Memory B cell (primary cell): ENCODE results near the gene RASA3.

ENCODE experiments used
- ATAC-seq: fragments of 150-1000 bp; cut with Tn5 transposase; 2 replicates; pipeline ENCODE4 v1.10.0; 2021; ENCODE audit warnings: low read depth, mild to moderate bottlenecking, moderate library complexity
- DNase-seq, 2 donors: peaks; one replicate each; pipeline ENCODE4 v3.0.0; 2022; ENCODE audit warnings: low spot score in 2 of 2
- H3K27ac Mint-ChIP-seq: one replicate; pipeline ENCODE4 v1.8.0; 2022; ENCODE audit warnings: mild to moderate bottlenecking, moderate library complexity, mixed read lengths
- H3K27me3 Mint-ChIP-seq: one replicate; pipeline ENCODE4 v1.8.0; 2022; ENCODE audit warnings: mixed read lengths
- H3K36me3 Mint-ChIP-seq: one replicate; pipeline ENCODE4 v1.8.0; 2022; ENCODE audit warnings: mild to moderate bottlenecking, mixed read lengths
- H3K4me1 Mint-ChIP-seq: one replicate; pipeline ENCODE4 v1.8.0; 2022; ENCODE audit warnings: mixed read lengths
- H3K4me3 Mint-ChIP-seq: one replicate; pipeline ENCODE4 v1.8.0; 2022; ENCODE audit warnings: mild to moderate bottlenecking, moderate library complexity, mixed read lengths
- H3K9me3 Mint-ChIP-seq: one replicate; pipeline ENCODE4 v1.8.0; 2022; ENCODE audit warnings: mixed read lengths

RASA3 gene

GRCh38 chr13:114096031-114096485 lies 36.4 kb downstream of the RASA3 start:
- ATAC-seq: no peak
- Mint-ChIP-seq H3K4me1 (peaks cover 44% of the 10 kb centered on the region), H3K27ac (peak overlapping the region; percentile 38), H3K27me3 (no peaks in the 10 kb centered on the region), H3K4me3 (no peak overlapping the region), H3K36me3 (peaks cover 29% of the 10 kb centered on the region), H3K9me3 (peaks cover 12% of the 10 kb centered on the region)
- no peak for DNase-seq

- Mint-ChIP-seq H3K9me3 (peaks cover 12% of the 10 kb centered on the region), H3K27me3 (no peaks in the 10 kb centered on the region), H3K27ac (peak overlapping the region; percentile 38), H3K36me3 (peaks cover 29% of the 10 kb centered on the region), H3K4me3 (no peak overlapping the region), H3K4me1 (peaks cover 46% of the 10 kb centered on the region)
- DNase-seq: no peak
- ATAC-seq: no peak
Measured at GRCh38 chr13:114095486-114095885, 36.9 kb downstream of the RASA3 start.

- ATAC-seq: no peak
- no peaks in the 10 kb centered on the region for H3K27me3 Mint-ChIP-seq
- H3K4me1 Mint-ChIP-seq: peaks cover 41% of the 10 kb centered on the region
- no peak overlapping the region for H3K4me3 Mint-ChIP-seq
- peaks cover 12% of the 10 kb centered on the region for H3K9me3 Mint-ChIP-seq
- H3K27ac Mint-ChIP-seq: no peak overlapping the region
- DNase-seq: no peak
- peaks cover 32% of the 10 kb centered on the region for H3K36me3 Mint-ChIP-seq
Measured at GRCh38 chr13:114093118-114093517, 39.3 kb downstream of the RASA3 start.

DNA sequence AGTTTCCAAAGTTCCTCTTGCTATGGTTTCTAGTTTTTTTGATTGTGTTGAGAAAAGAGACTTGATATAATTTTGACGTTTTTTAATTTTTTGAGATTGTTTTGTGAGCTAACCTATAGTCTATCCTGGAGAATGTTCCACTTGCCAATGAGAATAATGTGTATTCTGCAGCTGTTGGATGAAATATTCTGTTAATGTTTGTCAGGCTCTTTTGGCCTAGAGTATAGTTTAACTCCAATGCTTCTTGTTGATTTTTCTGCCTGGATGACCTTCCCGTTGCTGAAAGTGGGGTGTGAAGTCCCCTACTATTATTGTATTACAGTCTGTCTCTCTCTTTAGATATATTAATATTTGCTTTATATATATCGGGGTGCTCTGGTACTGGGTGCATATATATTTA lies 40.0 kb downstream of the RASA3 start:
- no peak for DNase-seq
- Mint-ChIP-seq H3K4me1 (peaks cover 39% of the 10 kb centered on the region), H3K36me3 (peaks cover 32% of the 10 kb centered on the region), H3K27me3 (no peaks in the 10 kb centered on the region), H3K27ac (no peak overlapping the region), H3K4me3 (no peak overlapping the region), H3K9me3 (peaks cover 12% of the 10 kb centered on the region)
- ATAC-seq: no peak

DNA sequence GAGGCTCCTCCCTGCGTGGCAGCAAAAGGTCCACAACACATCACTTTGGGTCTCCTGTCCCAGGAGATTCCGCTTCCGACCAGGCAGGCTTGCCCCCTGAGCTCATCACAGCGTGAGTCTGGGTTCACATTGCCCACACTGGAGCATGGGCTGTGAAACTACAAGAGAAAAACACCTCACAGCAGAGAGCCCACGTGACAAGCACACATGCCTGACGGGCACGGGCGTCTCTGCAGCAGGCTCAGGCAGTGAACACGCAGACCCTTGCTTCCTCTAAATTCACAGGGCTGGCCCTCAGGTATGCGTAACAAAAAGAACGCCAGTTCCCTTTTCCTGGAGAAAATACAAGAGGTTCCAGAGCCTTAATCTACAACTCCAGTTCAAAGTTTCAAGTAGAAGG lies 41.9 kb downstream of the RASA3 start:
- Mint-ChIP-seq H3K27me3 (no peaks in the 10 kb centered on the region), H3K4me1 (peaks cover 28% of the 10 kb centered on the region), H3K9me3 (peaks cover 12% of the 10 kb centered on the region), H3K27ac (peak overlapping the region; percentile 91), H3K36me3 (peaks cover 29% of the 10 kb centered on the region), H3K4me3 (peak overlapping the region; percentile 61)
- ATAC-seq (peak; percentile 99), DNase-seq (peak in 1 of 2 donors; percentile 34)

GRCh38 chr13:114089751-114090400 lies 42.5 kb downstream of the RASA3 start:
- peaks cover 12% of the 10 kb centered on the region for H3K9me3 Mint-ChIP-seq
- H3K36me3 Mint-ChIP-seq: peaks cover 29% of the 10 kb centered on the region
- ATAC-seq (no peak), DNase-seq (no peak)
- peaks cover 24% of the 10 kb centered on the region for H3K4me1 Mint-ChIP-seq
- peak overlapping the region; percentile 91 for H3K27ac Mint-ChIP-seq
- H3K27me3 Mint-ChIP-seq: no peaks in the 10 kb centered on the region
- H3K4me3 Mint-ChIP-seq: no peak overlapping the region

GRCh38 chr13:114089341-114089740 lies 43.1 kb downstream of the RASA3 start:
- H3K27ac Mint-ChIP-seq: peak overlapping the region; percentile 56
- no peak for DNase-seq
- peaks cover 29% of the 10 kb centered on the region for H3K36me3 Mint-ChIP-seq
- no peak for ATAC-seq
- peaks cover 24% of the 10 kb centered on the region for H3K4me1 Mint-ChIP-seq
- peaks cover 12% of the 10 kb centered on the region for H3K9me3 Mint-ChIP-seq
- no peaks in the 10 kb centered on the region for H3K27me3 Mint-ChIP-seq
- peak overlapping the region; percentile 14 for H3K4me3 Mint-ChIP-seq

DNA sequence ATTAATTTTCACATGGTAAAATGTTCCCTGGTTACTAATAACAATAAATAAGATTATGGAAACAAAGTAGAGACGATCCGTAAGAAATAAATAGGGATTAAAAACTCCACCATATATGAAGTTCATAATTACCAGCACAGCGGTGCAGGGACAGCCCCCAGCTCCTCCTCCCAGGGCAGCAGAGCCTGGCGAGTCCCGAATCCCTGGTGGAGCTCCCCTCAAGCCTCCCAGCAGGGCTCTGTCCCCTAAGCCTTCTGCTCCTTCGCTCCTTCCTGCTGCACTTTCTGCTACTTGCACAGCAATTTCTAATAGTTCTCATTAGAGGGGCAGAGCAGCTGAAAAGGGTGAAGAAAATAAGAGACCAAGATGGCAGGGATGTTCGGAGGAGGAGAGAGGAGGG lies 43.6 kb downstream of the RASA3 start:
- ATAC-seq (no peak), DNase-seq (no peak)
- no peaks in the 10 kb centered on the region for H3K27me3 Mint-ChIP-seq
- H3K36me3 Mint-ChIP-seq: peaks cover 25% of the 10 kb centered on the region
- peak overlapping the region; percentile 56 for H3K27ac Mint-ChIP-seq
- peaks cover 12% of the 10 kb centered on the region for H3K9me3 Mint-ChIP-seq
- H3K4me1 Mint-ChIP-seq: peaks cover 20% of the 10 kb centered on the region
- H3K4me3 Mint-ChIP-seq: no peak overlapping the region

GRCh38 chr13:114088234-114088633 lies 44.2 kb downstream of the RASA3 start:
- H3K4me3 Mint-ChIP-seq: no peak overlapping the region
- H3K4me1 Mint-ChIP-seq: peaks cover 13% of the 10 kb centered on the region
- H3K27ac Mint-ChIP-seq: no peak overlapping the region
- H3K27me3 Mint-ChIP-seq: no peaks in the 10 kb centered on the region
- H3K9me3 Mint-ChIP-seq: peaks cover 6% of the 10 kb centered on the region
- no peak for ATAC-seq
- DNase-seq: no peak
- peaks cover 18% of the 10 kb centered on the region for H3K36me3 Mint-ChIP-seq

GRCh38 chr13:114087430-114087829 lies 45.0 kb downstream of the RASA3 start:
- Mint-ChIP-seq H3K4me1 (peaks cover 18% of the 10 kb centered on the region), H3K27me3 (no peaks in the 10 kb centered on the region), H3K27ac (no peak overlapping the region), H3K36me3 (peaks cover 15% of the 10 kb centered on the region), H3K9me3 (peaks cover 6% of the 10 kb centered on the region), H3K4me3 (no peak overlapping the region)
- DNase-seq: no peak
- ATAC-seq: no peak

- Mint-ChIP-seq H3K27me3 (no peaks in the 10 kb centered on the region), H3K36me3 (peaks cover 4% of the 10 kb centered on the region), H3K27ac (peak overlapping the region; percentile 17), H3K4me1 (peaks cover 17% of the 10 kb centered on the region), H3K4me3 (no peak overlapping the region), H3K9me3 (no peaks in the 10 kb centered on the region)
- ATAC-seq (no peak), DNase-seq (no peak)
Measured at GRCh38 chr13:114082849-114083645, 49.4 kb downstream of the RASA3 start.

- ATAC-seq (no peak), DNase-seq (no peak)
- Mint-ChIP-seq H3K36me3 (peaks cover 1% of the 10 kb centered on the region), H3K4me1 (peaks cover 25% of the 10 kb centered on the region), H3K4me3 (no peak overlapping the region), H3K9me3 (no peaks in the 10 kb centered on the region), H3K27me3 (no peaks in the 10 kb centered on the region), H3K27ac (peak overlapping the region; percentile 17)
Measured at GRCh38 chr13:114081761-114082681, 50.4 kb downstream of the RASA3 start.

DNA sequence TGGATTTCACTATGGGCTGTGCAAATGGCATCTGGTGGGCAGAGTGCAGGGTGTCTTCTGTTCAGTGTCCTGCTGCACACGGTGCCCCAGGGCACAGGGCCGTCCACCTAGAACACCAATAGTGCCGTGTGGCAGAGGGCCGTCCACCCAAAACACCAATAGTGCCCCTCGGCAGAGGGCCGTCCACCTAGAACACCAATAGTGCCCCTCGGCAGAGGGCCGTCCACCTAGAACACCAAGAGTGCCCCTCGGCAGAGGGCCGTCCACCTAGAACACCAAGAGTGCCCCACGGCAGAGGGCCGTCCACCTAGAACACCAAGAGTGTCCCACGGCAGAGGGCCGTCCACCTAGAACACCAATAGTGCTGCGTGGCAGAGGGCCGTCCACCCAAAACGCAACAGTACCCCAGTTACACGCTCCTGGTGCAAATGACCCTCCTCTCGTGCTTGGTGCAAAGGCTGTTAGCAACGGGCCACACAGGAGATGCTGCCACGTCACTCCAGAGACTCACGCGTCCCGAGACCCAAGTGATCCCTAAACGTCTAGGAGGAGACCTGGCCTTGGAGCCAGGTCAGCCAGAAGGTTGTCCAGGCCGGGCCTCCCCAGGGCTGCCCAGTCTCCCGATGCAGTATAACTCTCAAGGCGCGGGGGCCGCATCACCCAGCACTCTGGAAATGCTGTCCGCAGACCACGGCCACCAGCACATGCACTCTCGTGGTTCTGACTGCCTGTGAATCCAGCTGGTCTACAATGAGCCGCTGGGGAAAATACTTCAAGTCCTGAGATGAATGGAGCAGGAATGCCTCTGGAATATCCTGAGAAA lies 51.5 kb downstream of the RASA3 start:
- no peak overlapping the region for H3K4me3 Mint-ChIP-seq
- ATAC-seq (no peak), DNase-seq (no peak)
- no peaks in the 10 kb centered on the region for H3K9me3 Mint-ChIP-seq
- H3K36me3 Mint-ChIP-seq: peaks cover 5% of the 10 kb centered on the region
- no peaks in the 10 kb centered on the region for H3K27me3 Mint-ChIP-seq
- no peak overlapping the region for H3K27ac Mint-ChIP-seq
- H3K4me1 Mint-ChIP-seq: peaks cover 27% of the 10 kb centered on the region
